Anterior cingulate cortex (tissue), 58 donors: ENCODE data around the gene ZNF644.
"Not testable (repeated sequence)": the region's sequence is repeated elsewhere in the genome, so short reads cannot be mapped to it uniquely, and the experiment has no call there.

ENCODE experiments used
- DNase-seq, 58 donors: peaks; one replicate each; lab custom pipeline; 2025; lab: John Stamatoyannopoulos, UW

Gene ZNF644

GRCh38 chr1:91021686-91022517 is at the start of gene ZNF644:
Gene ZNF644, minus strand, starts transcription at chr1:91022035. Its CDS starts 39,682 bp downstream, at chr1:90982353.
- DNase-seq = peak; percentile 62 to 96 (median 89)

GRCh38 chr1:91070298-91070697 is 48.5 kb upstream of the ZNF644 start:
- no peak for DNase-seq

GRCh38 chr1:91066538-91066937 is 44.7 kb upstream of the ZNF644 start:
- DNase-seq = no peak

GRCh38 chr1:91065337-91065736 is 43.5 kb upstream of the ZNF644 start:
- no peak for DNase-seq

- not testable (repeated sequence) for DNase-seq
Observed at GRCh38 chr1:91063403-91063802, 41.6 kb upstream of the ZNF644 start.

- DNase-seq = no peak
Observed at GRCh38 chr1:91059157-91059556, 37.3 kb upstream of the ZNF644 start.

- DNase-seq = no peak
Observed at GRCh38 chr1:91057784-91058183, 35.9 kb upstream of the ZNF644 start.

- no peak for DNase-seq
Observed at GRCh38 chr1:91054780-91055481, 33.1 kb upstream of the ZNF644 start.

- no peak for DNase-seq
Observed at GRCh38 chr1:91053630-91054029, 31.8 kb upstream of the ZNF644 start.

- not testable (repeated sequence) for DNase-seq
Observed at GRCh38 chr1:91049551-91049950, 27.7 kb upstream of the ZNF644 start.

- DNase-seq = no peak
Observed at GRCh38 chr1:91046766-91047165, 24.9 kb upstream of the ZNF644 start.

- DNase-seq = no peak
Observed at GRCh38 chr1:91045284-91045683, 23.4 kb upstream of the ZNF644 start.

- not testable (repeated sequence) for DNase-seq
Observed at GRCh38 chr1:91044776-91045175, 22.9 kb upstream of the ZNF644 start.

- DNase-seq = not testable (repeated sequence)
Observed at GRCh38 chr1:91042372-91042771, 20.5 kb upstream of the ZNF644 start.

- no peak for DNase-seq
Observed at GRCh38 chr1:91038582-91038981, 16.7 kb upstream of the ZNF644 start.

GRCh38 chr1:91036894-91037829 is 15.3 kb upstream of the ZNF644 start:
- peak in 2 of 58 donors; percentile 1 to 4 for DNase-seq

- no peak for DNase-seq
Observed at GRCh38 chr1:91032349-91032748, 10.5 kb upstream of the ZNF644 start.

GRCh38 chr1:91031081-91031480 is 9.2 kb upstream of the ZNF644 start:
- DNase-seq = no peak

- DNase-seq = no peak
Observed at GRCh38 chr1:91026777-91027176, 4.9 kb upstream of the ZNF644 start.

GRCh38 chr1:91026320-91026719 is 4.5 kb upstream of the ZNF644 start:
- no peak for DNase-seq
